MM.1S (cell line): ENCODE data around the gene FBXL7.

Experiments used
- DNase-seq: peaks from one replicate; pipeline ENCODE4 v3.0.0-alpha.2; 2015
- H2AFZ ChIP-seq: fragments of 300-600 bp; sonication (generic); 2 replicates; pipeline ENCODE4 v1.6.0; 2016; ENCODE audit warnings: antibody characterized with exemption, low read length
- H3F3A ChIP-seq: fragments of 300-600 bp; sonication (generic); 2 replicates; pipeline ENCODE4 v1.6.1; 2016; ENCODE audit warnings: mild to moderate bottlenecking, antibody characterized with exemption, low read length, moderate library complexity, mixed read lengths; ENCODE audit not compliant: insufficient read depth
- H3K27ac ChIP-seq: fragments of 300-600 bp; sonication (generic); 2 replicates; pipeline ENCODE4 v1.5.1; 2016; ENCODE audit warnings: mild to moderate bottlenecking, low read length
- H3K27me3 ChIP-seq: fragments of 300-600 bp; sonication (generic); replicated peaks from 2 replicates; pipeline ENCODE4 v1.6.0; 2016; ENCODE audit warnings: low read length; ENCODE audit not compliant: insufficient read depth
- H3K36me3 ChIP-seq: fragments of 300-600 bp; sonication (generic); replicated peaks from 2 replicates; pipeline ENCODE4 v1.6.1; 2016; ENCODE audit warnings: mild to moderate bottlenecking, low read length, mixed read lengths; ENCODE audit not compliant: insufficient read depth
- H3K4me1 ChIP-seq: fragments of 300-600 bp; sonication (generic); 2 replicates; pipeline ENCODE4 v1.6.1; 2016; ENCODE audit warnings: low read length, mixed read lengths
- H3K4me2 ChIP-seq: fragments of 300-600 bp; sonication (generic); 2 replicates; pipeline ENCODE4 v1.6.0; 2016; ENCODE audit warnings: low read depth, low read length
- H3K4me3 ChIP-seq: fragments of 300-600 bp; sonication (generic); 2 replicates; pipeline ENCODE4 v1.5.1; 2016; ENCODE audit warnings: low read length, mixed read lengths
- H3K79me2 ChIP-seq: fragments of 300-600 bp; sonication (generic); 2 replicates; pipeline ENCODE4 v1.6.1; 2016; ENCODE audit warnings: mixed run types, low read length, mixed read lengths
- H3K9ac ChIP-seq: fragments of 300-600 bp; sonication (generic); 2 replicates; pipeline ENCODE4 v1.6.1; 2016; ENCODE audit warnings: low read length, mixed read lengths
- H3K9me2 ChIP-seq: fragments of 300-600 bp; sonication (generic); replicated peaks from 2 replicates; pipeline ENCODE4 v1.6.1; 2016; ENCODE audit warnings: mild to moderate bottlenecking, low read length, mixed read lengths; ENCODE audit not compliant: insufficient read depth
- H3K9me3 ChIP-seq: fragments of 300-600 bp; sonication (generic); replicated peaks from 2 replicates; pipeline ENCODE4 v1.6.1; 2016; ENCODE audit warnings: mild to moderate bottlenecking, low read length, mixed read lengths; ENCODE audit not compliant: insufficient read depth
- H4K20me1 ChIP-seq: fragments of 300-600 bp; sonication (generic); 2 replicates; pipeline ENCODE4 v1.6.1; 2016; ENCODE audit warnings: mild to moderate bottlenecking, low read length, moderate library complexity, mixed read lengths; ENCODE audit not compliant: insufficient read depth
- EZH2 ChIP-seq: fragments of 300-600 bp; sonication (generic); optimal IDR thresholded peaks from 2 replicates; pipeline ENCODE3; 2017; ENCODE audit warnings: low read depth, mild to moderate bottlenecking, antibody characterized with exemption, low read length, mixed read lengths
- EZH2phosphoT487 ChIP-seq: fragments of 300-600 bp; sonication (generic); IDR thresholded peaks from 2 replicates; pipeline ENCODE4 v1.6.1; 2018; ENCODE audit warnings: antibody characterized with exemption, low read length
- TF ChIP-seq, protein P1 (sequence below): fragments of 300-600 bp; sonication (generic); IDR thresholded peaks from 2 replicates; pipeline ENCODE4 v1.5.1; 2016; ENCODE audit warnings: antibody characterized with exemption, low read length, mixed read lengths

Gene FBXL7

DNA sequence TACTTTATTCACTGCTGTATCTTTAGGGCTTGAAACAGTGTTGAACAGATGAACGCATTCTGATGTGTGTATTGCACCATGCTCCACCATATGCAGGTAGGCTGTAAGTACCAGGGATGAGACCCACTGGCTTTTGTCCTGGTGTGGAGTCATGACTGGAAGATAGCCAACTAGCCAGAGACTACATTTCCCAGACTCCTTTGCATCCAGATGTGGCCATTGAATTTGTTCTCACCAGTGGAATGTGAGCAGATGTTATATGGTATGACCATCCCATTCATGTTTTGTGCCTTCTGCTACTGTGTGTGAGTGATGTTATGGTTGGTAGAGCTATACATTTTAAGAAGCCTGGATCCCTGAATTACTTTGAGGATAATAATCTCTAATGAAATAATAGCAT, 7.4 kb upstream of the FBXL7 start:
- H3K9ac ChIP-seq, result no peak overlapping the region
- H3K36me3 ChIP-seq, result no peaks in the 10 kb centered on the region
- DNase-seq, result no peak
- TF ChIP-seq EZH2 (no peak), EZH2phosphoT487 (no peak)
- TF ChIP-seq, protein P1, sequence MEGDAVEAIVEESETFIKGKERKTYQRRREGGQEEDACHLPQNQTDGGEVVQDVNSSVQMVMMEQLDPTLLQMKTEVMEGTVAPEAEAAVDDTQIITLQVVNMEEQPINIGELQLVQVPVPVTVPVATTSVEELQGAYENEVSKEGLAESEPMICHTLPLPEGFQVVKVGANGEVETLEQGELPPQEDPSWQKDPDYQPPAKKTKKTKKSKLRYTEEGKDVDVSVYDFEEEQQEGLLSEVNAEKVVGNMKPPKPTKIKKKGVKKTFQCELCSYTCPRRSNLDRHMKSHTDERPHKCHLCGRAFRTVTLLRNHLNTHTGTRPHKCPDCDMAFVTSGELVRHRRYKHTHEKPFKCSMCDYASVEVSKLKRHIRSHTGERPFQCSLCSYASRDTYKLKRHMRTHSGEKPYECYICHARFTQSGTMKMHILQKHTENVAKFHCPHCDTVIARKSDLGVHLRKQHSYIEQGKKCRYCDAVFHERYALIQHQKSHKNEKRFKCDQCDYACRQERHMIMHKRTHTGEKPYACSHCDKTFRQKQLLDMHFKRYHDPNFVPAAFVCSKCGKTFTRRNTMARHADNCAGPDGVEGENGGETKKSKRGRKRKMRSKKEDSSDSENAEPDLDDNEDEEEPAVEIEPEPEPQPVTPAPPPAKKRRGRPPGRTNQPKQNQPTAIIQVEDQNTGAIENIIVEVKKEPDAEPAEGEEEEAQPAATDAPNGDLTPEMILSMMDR, result no peak
- H3K9me2 ChIP-seq, result no peaks in the 10 kb centered on the region
- H3K4me1 ChIP-seq, result no peaks in the 10 kb centered on the region
- H3K4me3 ChIP-seq, result no peak overlapping the region
- H3K79me2 ChIP-seq, result no peaks in the 10 kb centered on the region
- no peak overlapping the region for H3K27ac ChIP-seq
- H3K4me2 ChIP-seq, result no peak overlapping the region
- no peaks in the 10 kb centered on the region for H3K27me3 ChIP-seq
- no peaks in the 10 kb centered on the region for H3F3A ChIP-seq
- no peaks in the 10 kb centered on the region for H4K20me1 ChIP-seq
- H2AFZ ChIP-seq, result no peak overlapping the region
- no peaks in the 10 kb centered on the region for H3K9me3 ChIP-seq

DNA sequence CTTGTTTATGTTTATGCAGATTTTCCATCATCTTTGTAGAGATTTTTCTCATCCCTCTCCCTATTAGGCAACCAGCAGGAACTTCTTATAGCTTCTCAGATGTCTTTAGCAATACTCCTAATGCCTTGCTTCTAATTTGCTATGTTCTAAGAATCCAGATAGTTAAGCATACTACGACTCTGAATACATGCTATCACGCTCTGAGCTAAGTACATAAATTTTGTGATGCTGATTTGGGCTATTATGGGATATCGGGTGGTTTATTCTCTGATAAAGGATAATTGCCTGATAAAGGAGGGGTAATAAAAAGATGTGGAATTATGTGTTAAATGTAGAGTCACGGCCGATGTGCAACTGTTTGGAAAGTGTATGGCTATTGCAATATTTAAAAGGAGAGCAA, 6.5 kb upstream of the FBXL7 start:
- no peaks in the 10 kb centered on the region for H3K36me3 ChIP-seq
- no peaks in the 10 kb centered on the region for H4K20me1 ChIP-seq
- no peaks in the 10 kb centered on the region for H3K27me3 ChIP-seq
- DNase-seq, result no peak
- H3K4me2 ChIP-seq, result no peak overlapping the region
- no peaks in the 10 kb centered on the region for H3K4me1 ChIP-seq
- H3K79me2 ChIP-seq, result no peaks in the 10 kb centered on the region
- no peak overlapping the region for H2AFZ ChIP-seq
- no peaks in the 10 kb centered on the region for H3K9me3 ChIP-seq
- H3K9me2 ChIP-seq, result no peaks in the 10 kb centered on the region
- no peak overlapping the region for H3K4me3 ChIP-seq
- TF ChIP-seq EZH2 (no peak), EZH2phosphoT487 (no peak)
- TF ChIP-seq, protein P1, result no peak
- H3K27ac ChIP-seq, result no peak overlapping the region
- no peaks in the 10 kb centered on the region for H3F3A ChIP-seq
- H3K9ac ChIP-seq, result no peak overlapping the region

DNA sequence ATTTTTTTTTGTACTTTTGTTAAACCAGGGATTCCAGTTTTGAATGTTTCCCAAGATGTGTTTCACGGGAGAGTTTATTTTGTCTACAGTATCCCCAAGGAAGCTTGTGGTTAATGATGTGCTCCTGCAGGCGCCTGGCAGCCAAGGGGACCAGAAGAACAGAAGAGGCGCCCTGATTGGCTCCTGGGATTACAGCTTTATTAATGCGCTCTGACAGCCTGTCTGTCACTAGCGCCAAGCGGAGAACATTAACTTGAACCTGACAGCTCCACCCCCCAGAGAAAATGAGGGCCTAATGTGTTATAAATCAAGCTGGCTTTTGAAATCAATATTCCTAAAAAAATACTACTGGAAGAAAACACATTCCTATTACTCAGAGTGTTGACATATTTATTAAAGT, 5.0 kb upstream of the FBXL7 start:
- H3K27me3 ChIP-seq, result no peaks in the 10 kb centered on the region
- DNase-seq, result no peak
- TF ChIP-seq, protein P1, result no peak
- TF ChIP-seq EZH2phosphoT487 (no peak), EZH2 (no peak)
- H2AFZ ChIP-seq, result no peak overlapping the region
- H3K4me2 ChIP-seq, result no peak overlapping the region
- no peaks in the 10 kb centered on the region for H4K20me1 ChIP-seq
- H3K9me3 ChIP-seq, result no peaks in the 10 kb centered on the region
- H3K9me2 ChIP-seq, result no peaks in the 10 kb centered on the region
- no peaks in the 10 kb centered on the region for H3F3A ChIP-seq
- no peak overlapping the region for H3K27ac ChIP-seq
- no peak overlapping the region for H3K9ac ChIP-seq
- no peaks in the 10 kb centered on the region for H3K4me1 ChIP-seq
- no peaks in the 10 kb centered on the region for H3K79me2 ChIP-seq
- no peak overlapping the region for H3K4me3 ChIP-seq
- no peaks in the 10 kb centered on the region for H3K36me3 ChIP-seq
